Fibroblast of skin of right quadriceps (primary cell): ENCODE results near the gene NCF2.
A peak's percentile ranks its signal among the peaks of the same experiment; 100 is the strongest.

ENCODE experiments used
- DNase-seq: peaks from one replicate; pipeline ENCODE4 v3.0.0-alpha.2; 2013

The NCF2 gene

DNA sequence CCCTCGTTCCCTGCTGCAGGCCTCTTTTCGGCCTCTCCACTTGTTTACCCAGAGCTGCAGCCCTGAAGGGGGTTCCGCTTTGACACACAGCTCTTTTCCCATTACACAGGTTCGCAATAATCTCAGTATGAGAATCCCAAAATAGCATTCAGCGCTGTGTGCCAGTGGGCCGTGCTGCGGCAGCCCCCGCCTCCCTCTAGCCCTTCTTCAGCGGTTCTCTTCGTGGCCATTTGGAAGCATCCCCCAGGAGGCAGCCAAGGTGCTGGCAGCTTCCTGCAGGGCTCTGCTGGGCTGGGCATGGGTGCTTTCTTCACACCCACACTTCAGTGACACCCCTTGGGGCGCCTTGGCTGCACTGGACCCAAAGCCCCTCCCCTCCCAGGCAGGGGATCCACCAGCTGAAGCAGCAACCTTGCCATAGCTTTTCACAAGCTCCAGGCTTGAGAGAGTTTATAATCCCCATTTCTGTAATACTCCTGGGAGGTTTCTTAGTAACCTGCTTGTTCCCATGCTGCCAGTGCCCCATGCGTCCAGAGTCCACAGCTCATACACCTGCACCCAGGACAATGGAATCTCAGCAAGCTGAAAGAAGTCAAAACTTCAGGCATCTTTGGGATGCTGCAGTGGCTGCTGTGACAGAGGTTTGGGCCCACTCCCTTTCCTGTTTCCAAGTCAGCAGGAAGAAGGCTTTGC is 8.1 kb downstream of the NCF2 start:
- DNase-seq = no peak

DNA sequence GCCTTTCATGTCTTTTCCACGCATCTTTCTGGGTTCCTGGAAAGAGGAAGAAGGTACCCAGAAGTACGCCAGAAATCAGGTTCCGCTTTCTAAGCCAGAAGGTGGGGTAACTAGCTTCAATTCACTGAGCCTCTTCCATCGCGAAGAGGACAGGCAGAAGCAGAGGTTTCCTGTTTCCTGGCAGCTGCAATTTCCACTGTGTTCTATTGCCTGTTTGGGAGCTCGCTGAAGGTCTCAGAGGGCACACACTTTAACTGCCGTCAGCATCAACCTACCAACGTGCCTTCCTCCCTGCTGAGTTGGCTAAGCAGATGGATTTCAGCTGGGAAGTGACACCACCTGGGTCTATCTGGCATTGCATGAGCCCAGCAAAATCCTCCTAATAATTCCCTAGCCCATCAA is 10.0 kb downstream of the NCF2 start:
- no peak for DNase-seq

DNA sequence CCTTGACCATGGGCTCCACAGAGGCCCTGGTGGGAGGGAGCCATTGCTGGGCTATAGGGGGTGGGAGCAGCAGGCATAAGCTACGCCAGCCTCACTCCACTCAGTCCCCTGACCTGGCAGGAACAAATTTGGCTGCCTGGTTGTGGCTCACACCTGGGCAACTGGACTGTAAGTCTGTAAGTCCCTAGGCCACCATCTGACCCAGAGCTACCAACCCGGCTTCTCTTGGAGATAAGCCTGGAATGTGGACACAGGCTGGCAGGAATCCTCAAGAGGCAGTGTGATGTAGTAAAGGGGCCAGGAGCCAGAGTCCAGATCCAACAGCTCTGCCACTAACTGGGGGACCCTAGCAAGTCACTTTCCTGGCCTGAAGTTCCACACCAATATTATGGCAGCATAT is 11.4 kb downstream of the NCF2 start:
- no peak for DNase-seq

DNA sequence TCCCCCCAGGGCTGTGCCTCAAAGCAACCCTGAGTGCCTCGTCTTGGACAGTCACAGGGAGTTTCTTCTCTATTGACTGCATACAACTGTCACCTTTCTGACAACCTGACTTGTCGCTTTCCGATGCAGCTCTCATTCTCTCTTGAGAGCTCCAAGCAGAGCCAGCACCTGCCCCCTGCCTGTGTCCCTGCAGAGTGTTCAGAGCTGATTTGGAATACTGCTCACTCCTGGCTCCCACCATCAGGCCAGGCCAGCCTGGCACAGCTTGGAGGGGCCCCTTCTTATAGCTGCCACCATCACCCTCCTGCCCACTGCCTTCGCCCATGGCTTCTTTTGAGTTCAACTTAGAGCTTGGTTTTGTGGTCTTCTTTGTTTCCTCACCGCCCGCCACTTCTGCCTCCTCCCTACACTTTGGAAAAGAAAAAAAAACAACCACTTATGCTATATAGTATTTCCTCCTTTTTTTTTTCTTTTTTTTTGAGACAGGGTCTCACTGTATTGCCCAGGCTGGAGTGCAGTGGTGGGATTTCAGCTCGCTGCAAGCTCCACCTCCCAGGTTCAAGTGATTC is 12.3 kb downstream of the NCF2 start:
- DNase-seq = no peak

DNA sequence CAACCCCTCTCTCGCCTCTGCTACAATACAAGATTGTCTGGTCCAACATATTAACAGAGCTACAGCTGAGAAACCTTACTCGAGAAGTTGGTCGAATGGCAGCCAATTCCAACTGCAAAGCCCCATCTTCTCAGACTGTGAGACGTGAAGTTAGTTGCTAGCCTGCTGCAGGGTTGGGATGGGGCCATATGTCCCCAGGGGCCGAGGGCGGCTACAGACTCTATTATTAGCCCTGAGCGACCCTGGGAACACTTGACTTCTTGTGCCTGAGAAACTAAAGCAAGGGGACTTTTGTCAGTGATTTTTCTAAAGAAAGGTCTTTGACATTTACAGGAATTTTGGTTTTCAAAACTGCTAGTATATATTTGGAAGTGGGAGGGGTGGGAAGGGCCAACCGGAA is 13.7 kb downstream of the NCF2 start:
- no peak for DNase-seq

DNA sequence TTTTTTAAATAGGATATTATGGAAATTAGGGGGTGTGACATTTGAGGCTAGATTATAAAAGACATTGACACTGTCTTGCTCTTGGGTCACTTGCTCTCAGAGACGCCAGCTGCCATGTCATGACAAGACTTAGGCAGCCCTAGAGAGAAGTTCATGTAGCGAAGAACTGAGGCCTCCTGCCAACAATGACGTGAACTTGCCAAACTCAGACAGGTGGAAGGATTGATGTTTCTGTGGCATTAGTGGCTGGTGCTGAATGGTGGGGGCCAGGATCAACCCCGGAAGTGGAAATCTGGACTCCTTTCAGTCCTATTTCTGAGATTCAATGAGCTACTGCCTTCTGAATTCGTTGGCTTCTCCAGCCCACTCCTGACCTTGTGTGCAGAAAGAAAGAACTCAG is 14.7 kb downstream of the NCF2 start:
- no peak for DNase-seq

DNA sequence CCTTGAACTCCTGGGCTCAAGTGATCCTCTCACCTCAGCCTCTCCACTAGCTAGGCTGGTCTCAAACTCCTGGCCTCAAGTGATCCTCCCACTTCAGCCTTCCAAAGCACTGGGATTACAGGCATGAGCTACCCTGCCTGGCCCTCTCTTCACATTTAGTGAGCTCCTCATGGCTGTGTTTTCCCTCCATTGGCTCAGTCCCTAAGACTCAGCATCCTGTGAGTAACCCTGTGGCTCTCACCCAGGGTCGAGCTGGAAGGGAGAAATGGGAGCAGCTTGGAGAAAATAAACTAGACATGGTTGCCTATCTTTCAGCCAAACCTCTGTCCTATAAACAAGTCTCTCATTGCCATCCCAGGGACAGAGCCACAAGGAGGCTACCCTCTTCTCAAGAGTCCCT is 17.5 kb downstream of the NCF2 start:
- no peak for DNase-seq

DNA sequence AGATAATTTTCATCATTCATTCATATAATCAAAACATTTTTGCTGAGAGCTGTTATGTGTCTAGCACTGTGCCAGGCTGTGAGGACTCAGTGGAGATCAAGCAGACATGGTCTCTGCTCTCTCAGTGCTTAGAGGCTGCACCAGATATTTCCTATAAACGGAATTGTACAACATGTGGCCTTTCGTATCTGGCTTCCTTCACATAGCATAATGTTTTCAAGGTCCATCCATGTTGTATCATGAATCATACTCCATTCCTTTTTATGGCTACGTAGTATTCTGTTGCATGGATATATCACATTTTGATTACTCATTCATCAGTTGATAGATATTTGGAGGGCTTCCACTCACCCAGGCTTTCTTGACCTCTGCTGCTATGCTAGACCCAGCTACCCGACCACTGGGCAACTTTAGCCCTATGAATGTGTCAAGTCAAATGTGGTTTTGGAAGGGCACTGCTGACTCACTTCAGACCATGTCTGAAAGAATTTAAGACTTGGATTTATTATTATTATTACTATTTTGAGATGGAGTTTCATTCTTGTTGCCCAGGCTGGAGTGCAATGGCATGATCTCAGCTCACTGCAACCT is 18.5 kb downstream of the NCF2 start:
- DNase-seq = no peak

DNA sequence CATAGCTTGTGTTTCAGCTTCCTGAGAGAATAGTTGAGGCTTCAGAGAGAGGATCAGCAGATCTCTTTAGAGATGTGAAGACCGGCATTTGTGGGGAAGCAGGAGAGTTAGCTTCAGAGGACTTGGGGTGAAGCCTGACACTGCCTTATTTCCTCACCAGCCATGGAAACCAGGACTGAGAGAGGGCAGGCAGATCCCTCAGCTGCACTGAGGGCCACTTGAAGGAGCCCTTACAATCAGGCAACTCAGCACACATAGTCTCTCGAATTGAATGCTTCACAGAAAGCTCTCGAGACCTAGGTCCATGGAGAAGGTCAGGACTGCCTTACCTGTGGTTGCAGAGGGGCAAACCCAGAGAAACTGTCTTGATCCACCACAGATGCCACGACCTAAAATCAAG is 19.8 kb downstream of the NCF2 start:
- no peak for DNase-seq

DNA sequence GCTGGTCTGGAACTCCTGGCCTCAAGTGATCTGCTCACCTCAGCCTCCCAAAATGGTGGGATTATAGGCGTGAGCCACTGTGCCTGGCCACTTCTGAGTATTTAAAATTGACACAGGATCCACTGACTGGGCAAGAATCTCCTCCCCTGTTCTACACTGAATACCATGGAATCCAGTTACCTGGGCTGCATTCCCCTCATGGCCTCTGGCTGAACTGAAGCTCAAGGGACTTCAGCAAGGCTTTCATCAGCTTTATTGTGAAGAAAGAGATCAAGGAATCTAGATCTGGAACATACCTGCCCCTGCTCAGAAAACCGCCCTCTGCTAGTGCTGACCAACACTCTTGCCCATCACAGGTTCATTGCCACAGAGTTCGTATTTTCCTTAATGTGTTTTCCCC is 20.5 kb downstream of the NCF2 start:
- no peak for DNase-seq

DNA sequence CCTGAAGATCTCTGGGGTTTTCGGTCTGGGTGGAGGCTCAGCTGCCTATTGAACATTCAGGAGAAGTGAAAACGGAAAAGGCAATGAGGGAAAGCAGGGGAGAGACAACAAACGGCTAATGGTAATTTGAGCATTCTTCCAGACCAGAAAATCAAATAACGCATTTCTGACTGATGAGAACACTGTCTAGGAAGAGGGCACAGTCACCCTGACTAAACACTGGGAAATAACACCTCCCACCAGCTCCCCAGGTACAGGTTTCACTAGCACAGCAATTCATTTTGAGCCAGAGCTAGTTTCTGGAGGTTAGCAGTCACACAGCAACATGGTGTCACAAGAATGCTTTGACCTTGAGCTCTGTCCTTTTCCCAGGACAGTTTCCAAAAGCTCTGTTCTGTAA is 21.1 kb downstream of the NCF2 start:
- peak; percentile 44 for DNase-seq

DNA sequence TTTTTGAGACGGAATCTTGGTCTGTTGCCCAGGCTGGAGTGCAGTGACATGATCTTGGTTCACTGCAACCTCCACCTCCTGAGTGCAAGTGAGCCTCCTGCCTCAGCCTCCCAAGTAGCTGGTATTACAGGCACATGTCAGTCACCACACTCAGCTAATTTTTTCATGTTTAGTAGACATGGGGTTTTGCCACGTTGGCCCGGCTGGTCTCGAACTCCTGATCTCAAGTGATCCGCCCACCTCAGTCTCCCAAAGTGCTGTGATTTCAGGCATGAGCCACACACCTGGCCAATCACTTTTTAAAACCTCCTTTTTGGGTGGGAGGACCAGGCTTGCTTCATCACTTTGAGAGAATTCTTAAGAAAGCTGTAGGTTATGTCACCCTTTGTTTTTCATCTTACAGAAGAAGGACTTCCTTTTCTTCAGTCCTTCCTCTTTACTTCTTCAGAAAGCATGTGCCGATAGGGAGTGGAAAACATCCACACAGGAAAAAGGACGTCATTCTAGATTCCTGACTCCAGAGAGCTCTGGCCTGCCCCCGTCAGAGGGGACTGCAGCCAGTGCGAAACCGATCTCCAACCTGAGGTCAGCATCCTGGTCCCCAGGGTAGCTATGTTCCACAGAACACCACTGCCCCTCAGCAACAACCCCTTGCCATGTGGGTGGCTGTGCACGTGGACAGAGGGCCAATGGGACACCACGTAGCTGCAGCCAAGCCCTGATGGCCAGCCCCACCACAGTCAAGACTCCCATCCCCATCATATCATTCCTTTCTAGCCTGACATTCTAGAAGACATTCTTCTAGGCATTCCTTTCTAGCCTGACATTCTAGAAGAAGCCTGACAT is 21.9 kb downstream of the NCF2 start:
- DNase-seq = peak; percentile 36

DNA sequence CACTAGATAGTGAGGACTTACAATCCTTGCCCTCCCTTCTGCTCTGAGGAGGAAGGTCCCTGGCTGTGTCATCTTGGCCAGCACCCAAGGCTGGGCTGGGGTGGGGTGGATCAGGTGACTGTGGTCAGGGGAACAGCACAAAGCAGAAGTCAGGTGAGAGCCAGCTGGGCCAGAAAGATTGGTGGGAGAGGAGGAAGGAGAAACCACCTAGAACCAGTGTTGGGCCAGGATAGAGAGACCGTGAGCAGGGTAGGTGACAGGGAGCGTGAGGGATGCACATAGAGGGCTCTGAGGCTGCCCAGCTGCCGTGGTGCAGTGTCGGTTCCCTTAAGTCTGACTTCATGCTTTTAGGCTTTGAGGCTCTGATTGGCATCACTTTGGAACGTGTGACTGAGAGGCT is 22.7 kb downstream of the NCF2 start:
- peak; percentile 11 for DNase-seq

DNA sequence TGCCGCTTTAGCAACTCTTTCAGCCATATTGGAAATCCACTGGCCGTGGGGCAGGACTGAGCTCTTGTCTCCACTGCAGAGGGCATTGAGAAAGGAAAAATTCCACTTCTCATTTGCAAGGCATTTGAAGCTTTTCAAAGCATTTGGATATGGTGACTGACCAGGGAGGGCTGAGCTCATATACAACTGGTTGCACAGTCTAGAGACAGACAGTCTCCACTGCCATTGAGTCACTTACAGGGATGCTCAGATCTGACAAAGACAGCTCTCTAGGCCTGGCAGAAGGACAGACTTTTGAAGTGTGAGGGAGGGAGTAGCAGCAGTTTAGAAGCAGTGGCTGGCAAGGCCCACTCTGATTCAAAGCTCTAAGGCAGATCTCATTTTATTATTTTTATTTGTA is 24.2 kb downstream of the NCF2 start:
- no peak for DNase-seq

DNA sequence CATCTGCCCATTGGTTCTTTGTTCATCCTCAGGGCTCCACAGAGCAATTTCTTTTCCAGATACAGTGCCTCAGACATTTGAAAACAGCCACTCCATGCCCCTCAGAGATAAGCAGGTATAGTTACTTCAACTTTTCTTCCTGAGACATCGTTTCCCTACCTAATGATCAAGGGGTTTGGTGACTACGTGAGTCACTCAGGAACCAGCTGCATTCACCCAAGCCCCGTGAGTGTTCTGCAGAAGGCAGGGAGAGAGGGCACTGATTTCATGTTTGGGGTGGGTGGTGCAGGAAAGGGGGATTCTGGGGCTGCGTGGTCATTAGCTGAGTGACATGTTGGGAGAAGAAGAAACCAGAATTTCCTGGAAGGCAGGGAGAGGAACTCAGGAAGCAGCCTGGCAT is 25.0 kb downstream of the NCF2 start:
- no peak for DNase-seq

DNA sequence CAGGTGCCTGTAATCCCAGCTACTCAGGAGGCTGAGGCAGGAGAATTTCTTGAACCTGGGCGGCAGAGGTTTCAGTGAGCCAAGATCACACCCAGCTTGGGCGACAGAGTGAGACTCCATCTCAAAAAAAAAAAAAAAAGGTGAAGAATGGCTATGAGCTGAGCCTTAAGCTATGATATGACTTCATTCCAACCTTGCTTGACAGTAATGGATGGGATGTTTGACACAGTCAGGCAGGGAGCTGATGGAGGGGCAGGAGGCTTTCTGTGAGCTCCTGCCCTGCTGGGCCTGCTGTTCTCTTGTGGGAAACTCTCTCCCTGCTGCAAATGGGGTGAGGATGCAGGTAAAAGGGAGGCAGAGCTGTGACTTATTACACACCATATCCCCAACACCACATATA is 27.6 kb downstream of the NCF2 start:
- DNase-seq = no peak

DNA sequence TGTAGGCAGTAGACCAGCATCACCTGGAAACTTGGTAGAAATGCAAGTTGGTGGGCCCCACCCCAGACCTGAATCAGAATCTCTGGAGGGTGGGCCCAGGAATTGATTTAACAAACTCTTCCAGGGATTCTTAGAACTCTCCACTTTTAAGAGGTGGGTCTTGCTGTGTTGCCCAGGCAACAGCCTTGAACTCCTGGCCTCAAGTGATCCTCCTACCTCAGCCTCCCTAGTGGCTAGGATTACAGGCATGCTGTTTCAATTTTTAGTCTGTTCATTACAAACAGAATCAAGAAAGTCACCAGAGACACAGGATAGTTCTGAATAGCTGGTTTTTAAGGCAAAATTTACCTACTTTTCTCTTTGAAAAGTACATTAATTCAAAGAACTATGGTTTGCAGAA is 31.2 kb downstream of the NCF2 start:
- DNase-seq = no peak

DNA sequence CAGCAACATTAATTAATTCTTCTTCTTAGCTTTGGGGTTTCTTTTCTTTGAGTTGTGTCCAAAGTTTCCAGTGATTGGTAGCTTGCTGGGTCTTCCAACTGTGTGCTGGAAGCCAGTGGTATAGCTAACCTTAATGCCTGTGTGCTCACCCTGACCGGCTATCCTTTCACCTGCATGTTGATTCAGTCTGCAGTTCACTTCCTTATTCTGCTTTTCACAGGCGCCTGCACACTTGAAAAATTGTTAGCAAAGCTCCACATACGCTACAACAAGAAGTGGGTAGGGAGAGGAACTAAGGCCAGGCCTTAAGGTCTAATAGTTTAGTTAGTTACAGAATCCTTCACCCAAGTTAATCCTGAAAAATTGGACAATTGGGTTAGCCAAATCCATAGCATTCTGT is 35.7 kb downstream of the NCF2 start:
- no peak for DNase-seq

DNA sequence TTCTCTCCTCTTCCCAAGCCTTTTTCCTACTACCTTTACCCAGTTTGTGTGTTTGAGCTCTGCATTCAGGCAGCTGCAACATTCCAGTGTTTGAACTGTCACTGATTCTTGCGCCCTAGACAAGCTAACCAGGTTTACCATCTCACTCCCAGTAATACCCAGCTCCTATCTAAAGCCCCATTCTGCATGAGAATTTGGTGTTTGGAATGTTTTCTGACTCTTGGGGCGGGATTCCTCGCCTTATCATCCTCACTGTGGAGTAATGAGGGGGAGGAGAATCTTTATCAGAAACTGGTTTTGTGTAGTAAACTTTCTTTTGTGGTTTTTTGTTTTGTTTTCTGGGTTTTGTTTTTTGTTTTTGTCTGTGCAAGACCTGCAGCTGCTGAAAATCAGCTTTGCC is 36.5 kb downstream of the NCF2 start:
- no peak for DNase-seq

DNA sequence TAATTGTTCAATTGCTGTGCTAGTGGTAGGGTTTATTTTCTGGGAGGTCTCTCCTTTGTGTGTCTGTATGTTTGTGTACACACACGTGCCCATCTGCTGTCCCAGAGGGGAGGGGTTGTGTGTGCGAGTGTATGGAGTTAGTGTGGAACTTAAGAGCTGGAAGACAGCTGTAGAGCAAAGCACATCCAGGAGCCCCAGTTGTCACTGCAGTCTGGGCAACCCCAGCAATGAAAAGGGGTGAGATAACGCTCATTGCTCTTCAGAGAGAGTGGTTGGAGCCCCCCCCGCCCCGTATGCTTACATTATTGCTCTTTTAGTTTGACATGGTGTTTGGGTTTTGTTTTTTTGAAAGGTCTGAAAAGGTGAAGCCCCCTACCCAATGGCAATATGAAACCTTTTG is 36.9 kb downstream of the NCF2 start:
- DNase-seq = no peak

DNA sequence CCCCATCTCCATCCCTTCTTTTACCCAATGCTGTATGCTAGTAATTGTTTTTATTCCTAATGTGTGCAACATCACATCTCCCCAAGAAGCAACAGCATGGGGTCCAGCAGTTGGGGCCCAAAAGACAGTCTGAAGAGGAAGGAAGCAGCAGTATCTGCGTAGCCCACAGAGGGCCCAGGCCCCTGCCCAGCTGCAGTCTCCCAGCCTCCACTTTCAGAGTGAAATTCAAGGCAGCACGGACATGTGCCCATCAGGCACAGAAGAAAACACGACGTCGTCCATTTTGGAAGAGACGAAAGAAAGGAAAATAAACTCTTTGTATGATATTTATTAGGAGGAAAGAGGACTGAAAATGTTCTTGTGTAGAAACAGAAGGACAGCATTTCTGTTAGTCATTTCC is 37.4 kb downstream of the NCF2 start:
- no peak for DNase-seq

DNA sequence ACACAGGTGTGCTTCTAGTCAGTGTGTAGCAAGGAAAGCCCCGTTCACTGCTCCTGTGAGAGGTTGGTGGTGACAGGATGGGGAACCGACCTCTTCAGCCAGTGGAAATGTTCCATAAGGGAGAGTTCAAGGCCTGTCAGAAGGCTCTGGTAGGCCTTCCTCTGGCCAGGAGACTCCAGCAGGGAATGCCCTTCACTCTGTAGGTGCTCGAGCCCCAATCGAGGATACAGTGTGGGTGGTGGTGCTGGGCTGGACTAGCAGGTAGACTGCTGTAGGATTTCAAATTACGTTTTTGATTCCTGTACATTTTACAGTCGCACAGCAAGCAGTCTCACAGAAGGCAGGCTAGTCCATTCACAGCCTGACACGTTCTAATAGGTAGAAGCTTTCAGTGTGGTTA is 37.8 kb downstream of the NCF2 start:
- no peak for DNase-seq

DNA sequence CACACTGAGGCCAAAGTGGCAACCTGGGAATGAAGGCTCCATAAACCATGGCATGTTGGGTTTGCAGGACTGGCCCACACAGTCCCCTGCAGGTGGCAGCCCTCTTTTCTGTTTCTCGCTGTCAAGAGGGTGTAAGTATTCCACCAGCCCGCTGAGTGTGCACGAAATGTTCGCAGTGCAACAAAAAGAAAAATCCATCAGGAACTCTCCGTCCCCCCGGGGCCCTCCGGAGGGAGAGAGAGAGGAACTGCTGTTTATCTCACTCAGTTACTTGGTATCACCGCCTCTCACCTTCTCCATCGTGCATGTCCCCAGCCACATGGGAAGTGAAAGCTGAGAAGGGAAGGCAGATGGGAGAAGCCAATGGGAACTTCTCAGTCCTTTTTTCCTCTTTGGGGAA is 38.3 kb downstream of the NCF2 start:
- DNase-seq = no peak

DNA sequence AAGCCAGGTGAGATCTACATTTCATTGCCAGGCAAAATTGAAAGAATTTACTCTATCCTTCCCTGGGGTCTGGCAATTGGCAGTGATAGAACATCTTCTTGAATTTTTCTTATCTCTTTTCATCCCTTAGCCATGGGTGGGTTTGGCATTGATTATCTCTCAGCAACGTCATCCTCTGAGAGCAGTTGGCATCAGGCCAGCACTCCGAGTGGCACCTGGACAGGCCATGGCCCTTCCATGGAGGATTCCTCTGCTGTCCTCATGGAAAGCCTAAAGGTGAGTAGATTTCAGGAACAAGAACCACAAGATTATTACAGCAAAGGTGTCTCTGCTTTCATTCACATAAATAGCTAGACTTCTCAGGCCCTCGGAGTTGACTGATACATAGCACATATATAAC is 39.3 kb downstream of the NCF2 start:
- DNase-seq = no peak
